ENCODE data around the gene NFASC. TPM values are rescaled to one million over a fixed set of nuclear protein-coding genes. Genes with fewer than 3 reads are reported as not detected.

Gene NFASC
- total RNA-seq, 1 experiment from 2014 or later, result 16.9 TPM

DNA sequence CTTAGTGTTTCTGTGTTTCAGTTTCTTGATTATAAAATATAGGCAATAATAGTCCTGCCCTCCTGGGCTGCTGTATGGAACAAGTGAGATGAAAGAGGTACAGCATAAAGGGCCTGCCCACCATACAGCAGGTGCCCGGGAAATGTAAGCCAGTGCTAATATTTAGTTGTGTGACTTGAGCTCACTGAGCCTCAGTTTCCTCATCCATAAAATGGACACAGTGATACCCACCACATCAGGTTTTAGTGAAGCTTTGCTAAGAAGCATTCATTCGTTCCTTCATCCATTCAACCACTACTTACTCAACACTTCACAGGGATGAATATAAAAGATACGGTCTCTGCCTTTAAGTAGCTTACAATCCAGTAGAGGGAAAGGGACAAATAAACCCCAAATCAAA, 192.2 kb downstream of the NFASC start:
- CTCF ChIA-PET, result interaction anchor here (0.6 to 4.4 kb wide), 3 partner anchors 72 to 87 kb away, joined by 3 to 78 read pairs (median 23); no protein-coding TSS in a partner anchor
- no peak for ATAC-seq
- no peak for DNase-seq (ENCODE audit: low read depth, low spot score)
- no TSS peak for BruUV-seq (replicated peaks)
- no peaks in the 10 kb centered on the region; the same call in 1 of the 2 replicates for H3K4me1 ChIP-seq (ENCODE audit: control insufficient read depth, insufficient read depth, low read length)
- H3K9me3 ChIP-seq (ENCODE audit: control insufficient read depth, insufficient read depth, low read depth, low read length), result no peaks in the 10 kb centered on the region
- TF ChIP-seq POLR2AphosphoS5 (IDR thresholded peaks at IDR 0.05; ENCODE audit: low read depth, low read length) (no peak), SIN3A (IDR thresholded peaks at IDR 0.05; ENCODE audit: borderline replicate concordance, insufficient read depth, low read depth, low read length) (no peak), TCF7L2 (IDR thresholded peaks at IDR 0.05; ENCODE audit: low read depth, low read length) (no peak)
- TF ChIP-seq, protein P1, sequence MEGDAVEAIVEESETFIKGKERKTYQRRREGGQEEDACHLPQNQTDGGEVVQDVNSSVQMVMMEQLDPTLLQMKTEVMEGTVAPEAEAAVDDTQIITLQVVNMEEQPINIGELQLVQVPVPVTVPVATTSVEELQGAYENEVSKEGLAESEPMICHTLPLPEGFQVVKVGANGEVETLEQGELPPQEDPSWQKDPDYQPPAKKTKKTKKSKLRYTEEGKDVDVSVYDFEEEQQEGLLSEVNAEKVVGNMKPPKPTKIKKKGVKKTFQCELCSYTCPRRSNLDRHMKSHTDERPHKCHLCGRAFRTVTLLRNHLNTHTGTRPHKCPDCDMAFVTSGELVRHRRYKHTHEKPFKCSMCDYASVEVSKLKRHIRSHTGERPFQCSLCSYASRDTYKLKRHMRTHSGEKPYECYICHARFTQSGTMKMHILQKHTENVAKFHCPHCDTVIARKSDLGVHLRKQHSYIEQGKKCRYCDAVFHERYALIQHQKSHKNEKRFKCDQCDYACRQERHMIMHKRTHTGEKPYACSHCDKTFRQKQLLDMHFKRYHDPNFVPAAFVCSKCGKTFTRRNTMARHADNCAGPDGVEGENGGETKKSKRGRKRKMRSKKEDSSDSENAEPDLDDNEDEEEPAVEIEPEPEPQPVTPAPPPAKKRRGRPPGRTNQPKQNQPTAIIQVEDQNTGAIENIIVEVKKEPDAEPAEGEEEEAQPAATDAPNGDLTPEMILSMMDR (IDR thresholded peaks at IDR 0.05), result no peak
- TF ChIP-seq, protein P2, sequence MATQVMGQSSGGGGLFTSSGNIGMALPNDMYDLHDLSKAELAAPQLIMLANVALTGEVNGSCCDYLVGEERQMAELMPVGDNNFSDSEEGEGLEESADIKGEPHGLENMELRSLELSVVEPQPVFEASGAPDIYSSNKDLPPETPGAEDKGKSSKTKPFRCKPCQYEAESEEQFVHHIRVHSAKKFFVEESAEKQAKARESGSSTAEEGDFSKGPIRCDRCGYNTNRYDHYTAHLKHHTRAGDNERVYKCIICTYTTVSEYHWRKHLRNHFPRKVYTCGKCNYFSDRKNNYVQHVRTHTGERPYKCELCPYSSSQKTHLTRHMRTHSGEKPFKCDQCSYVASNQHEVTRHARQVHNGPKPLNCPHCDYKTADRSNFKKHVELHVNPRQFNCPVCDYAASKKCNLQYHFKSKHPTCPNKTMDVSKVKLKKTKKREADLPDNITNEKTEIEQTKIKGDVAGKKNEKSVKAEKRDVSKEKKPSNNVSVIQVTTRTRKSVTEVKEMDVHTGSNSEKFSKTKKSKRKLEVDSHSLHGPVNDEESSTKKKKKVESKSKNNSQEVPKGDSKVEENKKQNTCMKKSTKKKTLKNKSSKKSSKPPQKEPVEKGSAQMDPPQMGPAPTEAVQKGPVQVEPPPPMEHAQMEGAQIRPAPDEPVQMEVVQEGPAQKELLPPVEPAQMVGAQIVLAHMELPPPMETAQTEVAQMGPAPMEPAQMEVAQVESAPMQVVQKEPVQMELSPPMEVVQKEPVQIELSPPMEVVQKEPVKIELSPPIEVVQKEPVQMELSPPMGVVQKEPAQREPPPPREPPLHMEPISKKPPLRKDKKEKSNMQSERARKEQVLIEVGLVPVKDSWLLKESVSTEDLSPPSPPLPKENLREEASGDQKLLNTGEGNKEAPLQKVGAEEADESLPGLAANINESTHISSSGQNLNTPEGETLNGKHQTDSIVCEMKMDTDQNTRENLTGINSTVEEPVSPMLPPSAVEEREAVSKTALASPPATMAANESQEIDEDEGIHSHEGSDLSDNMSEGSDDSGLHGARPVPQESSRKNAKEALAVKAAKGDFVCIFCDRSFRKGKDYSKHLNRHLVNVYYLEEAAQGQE (IDR thresholded peaks at IDR 0.05; ENCODE audit: insufficient read depth in 1 of 2, low read depth in 2 of 2, low read length in 1 of 2), result no peak
- H3K4me3 ChIP-seq (ENCODE audit: low read depth in 2 of 2, low read length in 2 of 2), result no peak overlapping the region
- H3K27me3 ChIP-seq (ENCODE audit: control insufficient read depth, insufficient read depth, low read length), result no peaks in the 10 kb centered on the region
- in situ Hi-C loops (cut with HindIII; ENCODE audit: low pct_unique_long_range_greater_than_20kb, low sequenced_read_pairs), result no loop called here
- H3K36me3 ChIP-seq (ENCODE audit: control insufficient read depth, insufficient read depth, low read length), result no peaks in the 10 kb centered on the region
- intact Hi-C loops (cut with micrococcal nuclease; ENCODE audit: unreplicated experiment), result loop anchor here (10.0 kb wide), 1 partner anchor 258 kb away; no protein-coding TSS in a partner anchor
- POLR2A ChIA-PET, result no interaction called here
- no peak overlapping the region for H3K27ac ChIP-seq (ENCODE audit: low read length)

GRCh38 chr1:205064301-205064700, 193.6 kb downstream of the NFASC start:
- Histone ChIP-seq H3K9me3 (ENCODE audit: control insufficient read depth, insufficient read depth, low read depth, low read length) (no peaks in the 10 kb centered on the region), H3K27me3 (ENCODE audit: control insufficient read depth, insufficient read depth, low read length) (no peaks in the 10 kb centered on the region), H3K4me1 (ENCODE audit: control insufficient read depth, insufficient read depth, low read length) (no peaks in the 10 kb centered on the region; the same call in 1 of the 2 replicates), H3K27ac (ENCODE audit: low read length) (no peak overlapping the region), H3K36me3 (ENCODE audit: control insufficient read depth, insufficient read depth, low read length) (no peaks in the 10 kb centered on the region), H3K4me3 (ENCODE audit: low read depth in 2 of 2, low read length in 2 of 2) (no peak overlapping the region)
- TF ChIP-seq SIN3A (IDR thresholded peaks at IDR 0.05; ENCODE audit: borderline replicate concordance, insufficient read depth, low read depth, low read length), result no peak
- TF ChIP-seq, protein P1 (IDR thresholded peaks at IDR 0.05), result no peak
- TF ChIP-seq POLR2AphosphoS5 (IDR thresholded peaks at IDR 0.05; ENCODE audit: low read depth, low read length), result no peak
- TF ChIP-seq, protein P2 (IDR thresholded peaks at IDR 0.05; ENCODE audit: insufficient read depth in 1 of 2, low read depth in 2 of 2, low read length in 1 of 2), result no peak
- no peak for TF ChIP-seq TCF7L2 (IDR thresholded peaks at IDR 0.05; ENCODE audit: low read depth, low read length)
- ChIA-PET CTCF (interaction anchor here (4.4 kb wide), 1 partner anchor 74 kb away, joined by 78 read pairs; no protein-coding TSS in a partner anchor), POLR2A (no interaction called here)
- ATAC-seq, result no peak
- no TSS peak for BruUV-seq (replicated peaks)
- intact Hi-C loops (cut with micrococcal nuclease; ENCODE audit: unreplicated experiment) (loop anchor here (10.0 kb wide), 1 partner anchor 260 kb away; no protein-coding TSS in a partner anchor), in situ Hi-C loops (cut with HindIII; ENCODE audit: low pct_unique_long_range_greater_than_20kb, low sequenced_read_pairs) (no loop called here)
- DNase-seq (ENCODE audit: low read depth, low spot score), result no peak
